Panc1 (cell line): ENCODE measurements around the gene LRRC3C.

Experiments used
- CTCF ChIP-seq: fragments of 450-650 bp; IDR thresholded peaks from 2 replicates; pipeline ENCODE4 v1.5.1; 2017; ENCODE audit warnings: mild to moderate bottlenecking
- POLR2AphosphoS5 ChIP-seq: IDR thresholded peaks from 2 replicates; pipeline ENCODE4 v1.6.1; 2012; ENCODE audit warnings: mild to moderate bottlenecking, low read depth, low read length, moderate library complexity
- REST ChIP-seq, 2 experiments: IDR thresholded peaks; 2 replicates each; pipeline ENCODE4 v1.6.1; 2011 to 2012; ENCODE audit warnings: low read depth in 2 of 2, control low read depth in 1 of 2, low read length in 1 of 2, mild to moderate bottlenecking in 1 of 2, moderate library complexity in 1 of 2; ENCODE audit not compliant: insufficient read depth in 1 of 2
- SIN3A ChIP-seq: IDR thresholded peaks from 2 replicates; pipeline ENCODE4 v1.6.1; 2012; ENCODE audit warnings: low read depth, mild to moderate bottlenecking, low read length, moderate library complexity, borderline replicate concordance; ENCODE audit not compliant: insufficient read depth

- no peak for TF ChIP-seq CTCF
- no peak for TF ChIP-seq POLR2AphosphoS5
- TF ChIP-seq SIN3A, result no peak
- no peak for TF ChIP-seq REST (IDR thresholded peaks at IDR 0.05; ENCODE audit: insufficient read depth in 1 of 2, low read depth in 2 of 2, low read length in 1 of 2)
Observed at GRCh38 chr17:39973496-39973895, 46.0 kb downstream of the LRRC3C start.
